Effector memory CD4-positive, alpha-beta T cell (primary cell): Measurements from ENCODE around the gene CTSS.
"Not testable (repeated sequence)": the region's sequence is repeated elsewhere in the genome, so short reads cannot be mapped to it uniquely, and the experiment has no call there.

ENCODE experiments used
- DNase-seq, 3 donors: peaks; one replicate each; pipeline ENCODE4 v3.0.0-alpha.2; 2020
- H3K27ac ChIP-seq: 2 replicates; pipeline ENCODE4 v1.7.0; 2013; ENCODE audit warnings: mild to moderate bottlenecking, low read length, moderate library complexity; ENCODE audit not compliant: insufficient read depth, poor library complexity, severe bottlenecking
- H3K27me3 ChIP-seq: replicated peaks from 2 replicates; pipeline ENCODE4 v1.7.0; 2013; ENCODE audit warnings: mild to moderate bottlenecking, low read length; ENCODE audit not compliant: insufficient read depth, control insufficient read depth, poor library complexity, severe bottlenecking
- H3K36me3 ChIP-seq: 2 replicates; pipeline ENCODE4 v1.7.0; 2013; ENCODE audit warnings: mild to moderate bottlenecking, low read length, moderate library complexity; ENCODE audit not compliant: control insufficient read depth, insufficient read depth
- H3K4me1 ChIP-seq: 2 replicates; pipeline ENCODE4 v1.7.0; 2013; ENCODE audit warnings: low read length, mild to moderate bottlenecking; ENCODE audit not compliant: control insufficient read depth, insufficient read depth, poor library complexity, severe bottlenecking
- H3K4me3 ChIP-seq: 2 replicates; pipeline ENCODE4 v1.7.0; 2013; ENCODE audit warnings: low read length, low read depth, mild to moderate bottlenecking; ENCODE audit not compliant: insufficient read depth, poor library complexity, severe bottlenecking
- H3K9me3 ChIP-seq: 2 replicates; pipeline ENCODE4 v1.7.0; 2013; ENCODE audit warnings: mild to moderate bottlenecking, low read length, moderate library complexity; ENCODE audit not compliant: control insufficient read depth

CTSS gene

DNA sequence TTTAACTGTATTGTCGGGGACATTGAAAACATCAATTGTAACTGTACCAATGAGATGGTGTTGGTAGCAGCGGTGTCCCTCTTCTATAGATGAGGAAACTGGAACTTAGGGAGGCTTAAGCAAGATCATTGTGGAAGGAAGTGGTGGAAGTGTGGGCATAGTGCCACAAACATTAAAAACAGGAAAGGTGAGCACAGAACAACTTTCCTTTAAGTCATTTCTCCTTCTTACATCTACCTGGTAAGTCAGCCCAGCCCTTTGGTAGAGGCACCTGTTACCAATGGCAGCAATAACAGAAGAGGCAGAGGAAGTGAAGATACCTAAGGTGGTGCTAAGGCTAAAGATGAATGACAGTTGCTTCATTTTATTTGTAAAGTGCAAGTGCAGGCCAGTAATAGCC lies 12.0 kb upstream of the CTSS start:
- no peaks in the 10 kb centered on the region for H3K27me3 ChIP-seq
- peaks cover 4% of the 10 kb centered on the region for H3K4me1 ChIP-seq
- DNase-seq = no peak
- no peaks in the 10 kb centered on the region for H3K9me3 ChIP-seq
- no peak overlapping the region for H3K4me3 ChIP-seq
- H3K36me3 ChIP-seq = no peaks in the 10 kb centered on the region
- H3K27ac ChIP-seq = no peak overlapping the region

DNA sequence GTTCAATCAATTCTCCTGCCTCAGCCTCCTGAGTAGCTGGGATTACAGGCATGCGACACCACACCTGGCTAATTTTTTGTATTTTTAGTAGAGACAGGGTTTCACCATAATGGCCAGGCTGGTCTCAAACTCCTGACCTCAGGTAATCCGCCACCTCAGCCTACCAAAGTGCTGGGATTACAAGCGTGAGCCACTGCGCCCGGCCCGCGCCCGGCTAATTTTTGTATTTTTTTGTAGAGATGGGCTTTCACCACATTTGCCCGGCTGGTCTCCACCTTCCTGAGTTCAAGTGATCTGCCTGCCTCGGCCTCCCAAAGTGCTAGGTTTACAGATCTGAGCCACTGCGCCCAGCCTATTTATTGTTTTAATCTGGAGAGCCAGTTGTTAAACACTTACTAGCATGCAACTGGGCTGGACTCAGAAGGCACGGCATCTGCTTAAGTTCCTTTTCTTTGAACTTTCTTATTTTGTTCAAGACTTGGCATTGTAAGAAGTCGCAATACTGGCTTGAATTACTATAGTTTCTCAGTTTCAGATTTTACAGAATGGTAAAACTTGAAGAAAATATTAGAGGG lies 10.4 kb upstream of the CTSS start:
- H3K36me3 ChIP-seq, H3K4me1 ChIP-seq, H3K27me3 ChIP-seq, H3K9me3 ChIP-seq, H3K4me3 ChIP-seq, H3K27ac ChIP-seq, DNase-seq: not testable (repeated sequence)

DNA sequence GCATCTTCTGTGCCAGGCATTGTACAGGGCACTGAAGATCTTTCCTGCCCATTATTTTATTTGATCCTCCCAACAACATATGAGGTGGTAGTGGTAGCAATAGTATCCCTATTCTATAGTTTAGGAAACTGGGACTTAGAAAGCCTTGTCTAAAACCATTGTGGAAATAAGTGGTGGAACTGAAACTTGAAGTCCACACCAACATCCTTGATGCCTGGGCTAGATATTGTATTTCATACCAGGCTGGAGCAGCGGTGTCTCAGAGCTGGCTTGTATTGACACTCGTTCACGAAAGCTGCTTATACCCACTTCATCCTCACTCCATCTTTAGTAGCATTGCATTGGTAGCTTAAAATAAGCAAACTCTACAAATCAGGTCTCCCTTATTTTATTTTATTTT lies 9.7 kb upstream of the CTSS start:
- H3K4me3 ChIP-seq = no peak overlapping the region
- H3K4me1 ChIP-seq = peaks cover 4% of the 10 kb centered on the region
- H3K27me3 ChIP-seq = no peaks in the 10 kb centered on the region
- H3K36me3 ChIP-seq = no peaks in the 10 kb centered on the region
- no peak overlapping the region for H3K27ac ChIP-seq
- no peak for DNase-seq
- H3K9me3 ChIP-seq = no peaks in the 10 kb centered on the region

DNA sequence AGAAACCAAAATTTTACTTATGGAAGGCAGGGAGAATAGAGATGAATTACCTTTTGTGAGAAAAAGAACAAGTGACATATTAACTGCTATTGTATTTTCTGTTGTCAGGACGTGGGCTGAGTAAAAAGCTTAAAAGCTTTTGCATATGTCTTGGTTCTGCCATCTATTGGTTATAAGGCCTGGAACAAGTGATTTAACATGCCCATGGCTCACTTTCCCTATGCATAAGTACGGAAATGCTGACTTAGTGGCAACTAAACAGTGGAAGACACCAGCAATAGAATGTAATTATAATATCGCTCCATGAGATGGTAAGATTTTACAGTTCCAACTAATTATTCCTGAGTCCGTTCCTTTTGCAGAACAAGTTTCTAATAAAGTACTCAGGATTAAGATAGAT lies 6.7 kb upstream of the CTSS start:
- Histone ChIP-seq H3K36me3 (no peaks in the 10 kb centered on the region), H3K27me3 (no peaks in the 10 kb centered on the region), H3K4me3 (no peak overlapping the region), H3K27ac (no peak overlapping the region), H3K4me1 (no peaks in the 10 kb centered on the region), H3K9me3 (no peaks in the 10 kb centered on the region)
- no peak for DNase-seq

DNA sequence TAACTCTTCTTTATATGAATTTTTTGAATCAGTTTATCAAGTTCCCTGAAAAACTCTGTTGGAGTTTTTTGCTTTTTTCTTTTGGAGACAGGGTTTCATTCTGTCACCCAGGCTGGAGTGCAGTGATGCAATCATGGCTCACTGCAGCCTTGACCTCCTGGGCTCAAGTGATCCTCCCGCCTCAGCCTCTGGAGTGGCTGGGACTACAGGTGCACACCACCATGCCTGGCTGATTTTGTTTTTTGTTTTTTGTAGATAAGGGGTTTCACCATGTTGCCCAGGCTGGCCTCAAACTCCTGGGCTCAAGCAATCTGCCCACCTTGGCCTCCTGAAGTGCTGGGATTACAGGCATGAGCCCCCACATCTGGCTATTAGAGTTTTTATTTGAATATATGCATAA lies 2.1 kb upstream of the CTSS start:
- H3K9me3 ChIP-seq, H3K36me3 ChIP-seq, H3K4me3 ChIP-seq, H3K27ac ChIP-seq, DNase-seq, H3K27me3 ChIP-seq: not testable (repeated sequence)
- H3K4me1 ChIP-seq = peaks cover 18% of the 10 kb centered on the region

DNA sequence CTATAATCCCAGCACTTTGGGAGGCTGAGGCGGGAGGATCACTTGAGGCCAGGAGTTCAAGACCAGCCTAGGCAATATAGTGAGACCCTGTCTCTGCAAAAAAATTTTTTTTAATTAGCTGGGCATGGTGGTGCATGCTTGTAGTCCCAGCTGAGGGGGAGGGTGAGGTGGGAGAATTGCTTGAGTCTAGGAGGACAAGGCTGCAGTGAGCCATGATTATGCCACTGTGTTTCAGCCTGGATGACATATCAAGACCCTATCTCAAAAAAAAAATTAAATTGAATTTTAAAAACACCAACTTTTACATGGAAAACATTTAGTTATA lies 361 bp upstream of the CTSS start:
- peak overlapping the region; percentile 53 for H3K27ac ChIP-seq
- H3K9me3 ChIP-seq, H3K36me3 ChIP-seq, DNase-seq, H3K27me3 ChIP-seq: not testable (repeated sequence)
- peak overlapping the region; percentile 58 for H3K4me3 ChIP-seq
- peaks cover 24% of the 10 kb centered on the region for H3K4me1 ChIP-seq

DNA sequence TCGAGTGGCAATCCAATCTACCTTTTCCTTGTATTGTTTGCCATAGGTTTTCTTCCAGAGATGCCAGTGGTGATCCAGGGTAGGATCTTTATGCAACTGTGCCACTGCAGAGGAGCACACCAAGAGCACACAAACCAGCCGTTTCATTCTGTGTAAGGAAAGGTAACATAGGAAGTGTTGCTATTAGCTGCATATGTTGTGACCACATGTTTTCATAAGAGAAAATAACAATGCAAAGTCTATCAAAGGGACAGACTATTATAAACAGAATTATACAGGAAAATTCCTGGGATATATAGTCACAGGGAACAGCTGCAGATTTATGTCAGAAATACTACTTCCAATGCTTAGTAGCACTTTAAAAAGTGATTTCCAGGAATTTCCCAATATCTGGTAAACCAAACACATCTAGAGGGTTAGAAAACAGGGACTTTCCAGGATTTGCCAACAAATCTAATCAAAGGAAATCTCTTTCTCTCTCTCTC lies 919 bp downstream of the CTSS start:
- H3K27me3 ChIP-seq = no peaks in the 10 kb centered on the region
- no peak overlapping the region for H3K27ac ChIP-seq
- no peak for DNase-seq
- H3K4me1 ChIP-seq = peaks cover 24% of the 10 kb centered on the region
- H3K36me3 ChIP-seq = peaks cover 5% of the 10 kb centered on the region
- H3K9me3 ChIP-seq = no peaks in the 10 kb centered on the region
- peak overlapping the region; percentile 58 for H3K4me3 ChIP-seq

DNA sequence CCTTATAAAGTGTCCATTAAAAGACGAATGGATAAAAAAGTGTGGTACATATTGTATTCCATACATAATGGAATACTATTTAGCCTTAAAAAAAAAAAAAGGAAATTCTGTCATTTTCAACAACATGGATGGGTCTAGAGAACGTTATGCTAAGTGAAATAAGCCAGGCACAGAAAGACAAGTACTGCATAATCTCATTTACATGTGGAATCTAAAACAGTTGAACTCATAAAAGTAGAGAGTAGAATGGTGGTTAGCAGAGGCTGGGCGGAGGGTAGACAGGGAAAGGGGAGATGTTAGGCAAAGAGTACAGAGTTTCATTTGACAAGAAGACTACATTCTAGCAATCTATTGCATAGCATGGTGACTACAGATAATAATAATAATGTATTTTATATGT lies 2.6 kb downstream of the CTSS start:
- Histone ChIP-seq H3K27ac (no peak overlapping the region), H3K36me3 (peaks cover 8% of the 10 kb centered on the region), H3K4me3 (no peak overlapping the region), H3K4me1 (peaks cover 24% of the 10 kb centered on the region), H3K9me3 (no peaks in the 10 kb centered on the region), H3K27me3 (no peaks in the 10 kb centered on the region)
- DNase-seq = no peak

DNA sequence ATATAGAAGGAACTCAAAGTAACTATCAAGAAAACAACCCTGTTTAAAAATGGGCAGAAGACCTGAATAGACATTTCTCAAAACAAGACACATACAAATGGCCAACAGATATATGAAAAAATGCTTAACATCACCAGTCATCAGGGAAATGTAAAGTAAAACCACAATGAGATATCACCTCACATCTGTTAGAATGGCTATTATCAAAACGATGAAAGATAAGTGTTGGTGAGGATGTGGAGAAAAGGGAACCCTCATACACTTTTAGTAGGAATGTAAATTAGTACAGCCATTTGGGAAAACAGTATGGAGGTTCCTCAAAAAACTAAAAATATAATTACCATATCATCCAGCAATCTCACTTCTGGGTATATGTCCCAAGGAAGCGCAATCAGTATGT lies 3.0 kb downstream of the CTSS start:
- H3K27ac ChIP-seq = no peak overlapping the region
- DNase-seq = no peak
- H3K27me3 ChIP-seq = no peaks in the 10 kb centered on the region
- no peak overlapping the region for H3K4me3 ChIP-seq
- no peaks in the 10 kb centered on the region for H3K9me3 ChIP-seq
- H3K4me1 ChIP-seq = peaks cover 24% of the 10 kb centered on the region
- peaks cover 11% of the 10 kb centered on the region for H3K36me3 ChIP-seq

DNA sequence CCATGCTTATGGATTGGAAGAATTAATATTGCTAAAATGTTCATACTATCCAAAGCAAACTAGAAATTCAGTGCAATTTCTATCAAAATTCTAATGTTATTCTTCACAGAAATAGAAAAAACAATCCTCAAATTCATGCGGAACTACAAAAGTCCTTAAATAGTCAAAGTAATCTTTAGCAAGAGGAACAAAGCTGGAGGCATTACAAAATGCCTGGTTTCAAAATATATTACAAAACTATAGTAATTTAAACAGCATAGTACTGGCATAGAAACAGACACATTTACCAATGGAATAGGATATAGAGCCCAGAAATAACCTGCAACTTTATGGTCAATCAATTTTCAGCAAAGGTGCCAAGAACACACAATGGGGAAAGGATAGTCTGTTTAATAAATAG lies 3.8 kb downstream of the CTSS start:
- Histone ChIP-seq H3K4me3 (no peak overlapping the region), H3K4me1 (peaks cover 24% of the 10 kb centered on the region), H3K27me3 (no peaks in the 10 kb centered on the region), H3K36me3 (peaks cover 18% of the 10 kb centered on the region), H3K9me3 (no peaks in the 10 kb centered on the region), H3K27ac (no peak overlapping the region)
- DNase-seq = no peak

DNA sequence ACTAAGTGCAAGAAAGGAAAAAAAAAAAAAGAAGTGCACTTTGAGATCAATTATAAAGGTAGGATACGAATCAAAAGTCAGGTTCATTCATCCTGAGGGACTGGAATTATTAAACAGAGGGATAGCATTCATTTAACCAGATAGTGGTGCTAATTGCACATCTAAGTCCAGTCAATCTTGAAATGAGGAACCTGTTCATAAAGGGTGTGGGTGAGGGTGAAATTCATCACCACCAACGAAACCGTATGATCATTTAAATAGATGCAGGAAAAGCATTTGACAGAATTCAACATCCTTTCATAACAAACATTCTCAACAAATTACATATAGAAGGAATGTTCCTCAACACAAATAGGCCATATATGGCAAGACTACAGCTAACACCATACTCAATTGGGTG lies 5.6 kb downstream of the CTSS start:
- Histone ChIP-seq H3K27me3 (no peaks in the 10 kb centered on the region), H3K36me3 (peaks cover 28% of the 10 kb centered on the region), H3K27ac (no peak overlapping the region), H3K4me3 (no peak overlapping the region), H3K4me1 (peaks cover 19% of the 10 kb centered on the region), H3K9me3 (no peaks in the 10 kb centered on the region)
- no peak for DNase-seq
